Kidney (tissue), 14 donors: Measurements from ENCODE around the gene CAMSAP2. TPM values are rescaled to one million over a fixed set of nuclear protein-coding genes. Genes with fewer than 3 reads are reported as not detected.

ENCODE experiments used
- DNase-seq, 5 donors: peaks; one replicate each; pipeline ENCODE4 v3.0.0-alpha.2; 2013 to 2020
- FAIRE-seq: peaks from 2 replicates; lab custom pipeline; 2012; peaks lifted over from hg19 to GRCh38; lab: Jason Lieb, UNC
- H3K27ac ChIP-seq, 2 donors: one replicate each; pipeline ENCODE4 v1.7.0; 2013; ENCODE audit warnings: low read depth in 2 of 2, low read length in 2 of 2, inconsistent platforms in 1 of 2
- H3K27me3 ChIP-seq: one replicate; pipeline ENCODE4 v1.7.1; 2013; ENCODE audit warnings: low read length, inconsistent platforms; ENCODE audit not compliant: control insufficient read depth, insufficient read depth
- H3K36me3 ChIP-seq, 3 donors: one replicate each; pipeline versions ENCODE4 v1.7.0 to v1.7.1; 2013; ENCODE audit warnings: low read length in 3 of 3, control low read depth in 1 of 3, inconsistent platforms in 1 of 3; ENCODE audit not compliant: insufficient read depth in 3 of 3, control insufficient read depth in 2 of 3
- H3K4me1 ChIP-seq, 3 donors: one replicate each; pipeline versions ENCODE4 v1.7.0 to v1.7.1; 2013; ENCODE audit warnings: low read length in 3 of 3, inconsistent platforms in 1 of 3, low read depth in 1 of 3; ENCODE audit not compliant: control insufficient read depth in 2 of 3, insufficient read depth in 2 of 3
- H3K4me3 ChIP-seq, 3 donors: one replicate each; pipeline versions ENCODE4 v1.7.0 to v1.8.1; 2013; ENCODE audit warnings: low read length in 3 of 3, control low read depth in 1 of 3, inconsistent platforms in 1 of 3
- H3K9ac ChIP-seq, 3 donors: one replicate each; pipeline versions ENCODE4 v1.7.0 to v1.7.1; 2013; ENCODE audit warnings: low read length in 3 of 3, control low read depth in 1 of 3, inconsistent platforms in 1 of 3
- H3K9me3 ChIP-seq, 3 donors: one replicate each; pipeline versions ENCODE4 v1.7.0 to v1.7.1; 2013; ENCODE audit warnings: low read length in 3 of 3, control low read depth in 1 of 3, inconsistent platforms in 1 of 3; ENCODE audit not compliant: control insufficient read depth in 2 of 3, insufficient read depth in 1 of 3
- intact Hi-C: fragments of 100-400 bp; cut with DNase I; formaldehyde crosslinking; loops from one replicate; pipeline ENCODE4 v1.11.1; 2022
- polyA plus RNA-seq: library from polyadenylated mRNA; stranded (reverse); fragments of 350-450 nt; fragmentation: Illumina TruSeq; extraction: RNeasy Lipid Tissue Mini Kit (QIAGEN cat#74804); gene quantifications from one replicate; pipeline ENCODE4 v1.2.3, GENCODE V29; 2014; ENCODE audit warnings: low read depth, low replicate concordance; ENCODE audit not compliant: insufficient read depth
- total RNA-seq: library from RNA; stranded (reverse); fragmentation: NEBNext Ultra II Directional; extraction: Animal tissue kit (Norgen Biotek cat#: 25700); gene quantifications from one replicate; pipeline ENCODE4 v1.2.1, GENCODE V29; 2021
- TF ChIP-seq, protein P1 (sequence below): IDR thresholded peaks from 3 replicates; pipeline ENCODE4 v1.5.1; 2012; ENCODE audit warnings: mild to moderate bottlenecking, moderate library complexity, borderline replicate concordance; ENCODE audit not compliant: insufficient read depth; ENCODE audit errors: extremely low read depth
- donor health status: control.
- donor health status: control.
- donor health status: control.
- donor health status: control.
- donor health status: control.
- donor health status: DM: yes; HTN: yes; CAD: no.
- donor health status: Normal renal cell carcinoma (clear cell type).

CAMSAP2 gene
- total and polyA plus RNA-seq, 2 donors from 2014 or later: 7.5 to 30.3 TPM

DNA sequence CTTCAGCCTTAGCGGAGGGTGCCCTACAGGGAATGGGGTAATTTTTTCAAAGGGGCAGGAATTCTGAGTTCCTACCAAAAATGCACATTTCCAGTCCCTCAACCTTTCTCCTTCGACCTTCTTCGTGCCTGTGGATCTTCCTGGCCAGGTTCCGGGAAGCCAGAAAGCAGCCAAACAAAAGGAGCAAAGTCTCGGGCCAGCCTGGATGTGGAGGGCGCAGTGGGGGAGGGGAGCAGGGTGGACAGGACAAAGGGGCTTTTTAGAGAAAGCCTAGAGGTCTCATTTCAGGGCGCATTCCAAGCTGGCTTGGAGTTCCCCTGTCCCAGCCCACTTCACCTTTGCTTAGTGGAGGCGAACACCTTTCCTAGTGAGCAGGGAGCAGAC is 153.1 kb downstream of the CAMSAP2 start:
- Histone ChIP-seq H3K9ac (peak overlapping the region in 2 of 3 donors; percentile 17 to 44), H3K27me3 (no peaks in the 10 kb centered on the region), H3K27ac (peak overlapping the region; percentile 77 to 83), H3K9me3 (no peaks in the 10 kb centered on the region), H3K4me3 (peak overlapping the region; percentile 53 to 68 (median 66)), H3K36me3 (no peaks in the 10 kb centered on the region), H3K4me1 (peaks cover 0 to 23% (median 18%) of the 10 kb centered on the region in 3 donors)
- TF ChIP-seq, protein P1, sequence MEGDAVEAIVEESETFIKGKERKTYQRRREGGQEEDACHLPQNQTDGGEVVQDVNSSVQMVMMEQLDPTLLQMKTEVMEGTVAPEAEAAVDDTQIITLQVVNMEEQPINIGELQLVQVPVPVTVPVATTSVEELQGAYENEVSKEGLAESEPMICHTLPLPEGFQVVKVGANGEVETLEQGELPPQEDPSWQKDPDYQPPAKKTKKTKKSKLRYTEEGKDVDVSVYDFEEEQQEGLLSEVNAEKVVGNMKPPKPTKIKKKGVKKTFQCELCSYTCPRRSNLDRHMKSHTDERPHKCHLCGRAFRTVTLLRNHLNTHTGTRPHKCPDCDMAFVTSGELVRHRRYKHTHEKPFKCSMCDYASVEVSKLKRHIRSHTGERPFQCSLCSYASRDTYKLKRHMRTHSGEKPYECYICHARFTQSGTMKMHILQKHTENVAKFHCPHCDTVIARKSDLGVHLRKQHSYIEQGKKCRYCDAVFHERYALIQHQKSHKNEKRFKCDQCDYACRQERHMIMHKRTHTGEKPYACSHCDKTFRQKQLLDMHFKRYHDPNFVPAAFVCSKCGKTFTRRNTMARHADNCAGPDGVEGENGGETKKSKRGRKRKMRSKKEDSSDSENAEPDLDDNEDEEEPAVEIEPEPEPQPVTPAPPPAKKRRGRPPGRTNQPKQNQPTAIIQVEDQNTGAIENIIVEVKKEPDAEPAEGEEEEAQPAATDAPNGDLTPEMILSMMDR: no peak
- DNase-seq: peak in 4 of 5 donors; percentile 64 to 73 (median 72)
- FAIRE-seq: no peak
- intact Hi-C loops: no loop called here

DNA sequence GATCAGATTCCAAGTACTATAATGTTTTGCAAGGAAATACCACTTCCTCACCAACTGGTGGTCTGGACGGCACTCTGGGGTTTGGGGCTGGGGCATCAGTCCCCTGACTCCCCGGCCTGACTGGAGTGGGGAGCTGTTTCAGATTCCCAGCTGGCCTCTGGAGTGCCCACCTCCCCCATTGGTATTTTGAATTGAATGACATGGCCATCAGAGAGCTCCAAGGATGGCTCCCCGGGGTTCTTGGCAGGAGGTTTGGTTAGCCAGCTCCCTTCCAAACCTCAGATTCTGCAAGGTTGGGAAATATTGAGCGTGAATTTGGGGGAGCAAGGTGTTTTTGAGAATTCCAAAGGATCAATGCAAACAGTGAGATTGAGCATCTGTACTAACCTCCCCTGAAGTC is 153.9 kb downstream of the CAMSAP2 start:
- peak overlapping the region in 2 of 3 donors; percentile 53 to 66 for H3K4me3 ChIP-seq
- no peaks in the 10 kb centered on the region for H3K27me3 ChIP-seq
- DNase-seq (peak in 1 of 5 donors; percentile 40), FAIRE-seq (no peak)
- H3K4me1 ChIP-seq: peaks cover 3 to 28% (median 23%) of the 10 kb centered on the region in 3 donors
- H3K9ac ChIP-seq: no peak overlapping the region
- intact Hi-C loops: no loop called here
- no peaks in the 10 kb centered on the region for H3K9me3 ChIP-seq
- peak overlapping the region; percentile 34 to 83 for H3K27ac ChIP-seq
- TF ChIP-seq, protein P1: no peak
- no peaks in the 10 kb centered on the region for H3K36me3 ChIP-seq

DNA sequence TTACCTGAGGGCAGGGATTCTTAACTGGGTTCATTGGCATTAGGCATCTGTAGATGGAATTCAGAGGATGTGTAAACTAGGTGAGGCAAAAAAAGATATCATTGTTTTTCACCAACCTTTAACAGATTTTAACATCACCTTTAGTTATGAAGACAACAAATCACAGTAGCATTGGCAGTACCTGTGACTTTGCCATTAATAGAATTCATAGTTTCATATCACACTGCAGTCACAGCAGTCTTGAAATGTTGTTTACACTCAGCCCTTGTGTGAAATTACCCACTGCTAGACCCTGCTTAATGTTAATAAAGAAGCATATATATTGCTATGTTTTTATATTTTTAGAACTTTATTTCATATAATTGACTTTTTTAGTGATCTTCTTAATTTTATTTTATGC is 154.3 kb downstream of the CAMSAP2 start:
- TF ChIP-seq, protein P1: no peak
- Histone ChIP-seq H3K4me1 (peaks cover 3 to 29% (median 24%) of the 10 kb centered on the region in 3 donors), H3K9ac (no peak overlapping the region), H3K27ac (peak overlapping the region in 1 of 2 donors; percentile 95), H3K27me3 (no peaks in the 10 kb centered on the region), H3K4me3 (peak overlapping the region in 1 of 3 donors; percentile 18), H3K9me3 (no peaks in the 10 kb centered on the region), H3K36me3 (no peaks in the 10 kb centered on the region)
- DNase-seq (no peak), FAIRE-seq (no peak)
- intact Hi-C loops: no loop called here
